Activated CD8-positive, alpha-beta T cell treated with anti-CD3 and anti-CD28 coated beads, Interleukin-2, amount 10 ng/mL, durations not matched to agents 7 days and 5 days (primary cell): ENCODE measurements around the gene DXO. TPM values are rescaled to one million over a fixed set of nuclear protein-coding genes. Genes with fewer than 3 reads are reported as not detected.
A peak's percentile ranks its signal among the peaks of the same experiment; 100 is the strongest.

Experiments
- ATAC-seq: fragments of 150-1000 bp; cut with Tn5 transposase; one replicate; pipeline ENCODE4 v1.10.0; 2021; ENCODE audit warnings: moderate library complexity
- CTCF ChIA-PET: fragments of 350-600 bp; sonication (Branson Sonifier 250); formaldehyde crosslinking; loops from one replicate; lab custom pipeline; 2021; ENCODE audit warnings: antibody characterized with exemption; lab: Charles Lee
- POLR2A ChIA-PET: fragments of 350-600 bp; sonication (Branson Sonifier 250); formaldehyde crosslinking; loops from one replicate; lab custom pipeline; 2021; ENCODE audit warnings: antibody characterized with exemption; lab: Charles Lee
- DNase-seq: peaks from one replicate; pipeline ENCODE4 v3.0.0-alpha.2; 2020
- H3K27ac Mint-ChIP-seq: one replicate; pipeline ENCODE4 v1.8.0; 2021; ENCODE audit warnings: mild to moderate bottlenecking, mixed read lengths
- H3K27me3 Mint-ChIP-seq: one replicate; pipeline ENCODE4 v1.8.0; 2021; ENCODE audit warnings: low read depth, mixed read lengths
- H3K36me3 Mint-ChIP-seq: one replicate; pipeline ENCODE4 v1.8.0; 2021; ENCODE audit warnings: low read depth, mixed read lengths
- H3K4me1 Mint-ChIP-seq: one replicate; pipeline ENCODE4 v1.8.0; 2021; ENCODE audit warnings: low read depth, mixed read lengths
- H3K4me3 Mint-ChIP-seq: one replicate; pipeline ENCODE4 v1.8.0; 2021; ENCODE audit warnings: mild to moderate bottlenecking, mixed read lengths
- H3K9me3 Mint-ChIP-seq: one replicate; pipeline ENCODE4 v1.8.0; 2022; ENCODE audit warnings: mixed read lengths; ENCODE audit not compliant: insufficient read depth
- total RNA-seq, 2 experiments: library from RNA; stranded (reverse); gene quantifications; one replicate each; pipeline ENCODE4 v1.2.3, GENCODE V29; 2021

Gene DXO
- total RNA-seq, 2 experiments from 2014 or later, result 14.8 to 17.7 TPM

- peak; percentile 52 for ATAC-seq
- no peak overlapping the region for H3K4me3 Mint-ChIP-seq
- ChIA-PET POLR2A (interaction anchor here (1.2 to 2.6 kb wide), 2 partner anchors 8 to 20 kb away, joined by 3 to 11 read pairs; partner anchors contain the start of gene DXO), CTCF (interaction anchor here (0.7 to 3.6 kb wide), 20 partner anchors 10 to 289 kb away, joined by 3 to 15 read pairs (median 5); partner anchors contain the start of genes DXO, NEU1 and ZBTB12)
- no peak overlapping the region for H3K27ac Mint-ChIP-seq
- peak; percentile 55 for DNase-seq
- peaks cover 3% of the 10 kb centered on the region for H3K4me1 Mint-ChIP-seq
- H3K27me3 Mint-ChIP-seq, result no peaks in the 10 kb centered on the region
- H3K9me3 Mint-ChIP-seq, result no peaks in the 10 kb centered on the region
- H3K36me3 Mint-ChIP-seq, result peaks cover 40% of the 10 kb centered on the region
These were observed 19.7 kb downstream of the DXO start for GRCh38 chr6:31952140-31952805.

GRCh38 chr6:31949926-31950548, 21.9 kb downstream of the DXO start:
- CTCF ChIA-PET, result interaction anchor here (1.2 to 3.6 kb wide), 2 partner anchors 10 to 24 kb away, joined by 3 to 14 read pairs; no protein-coding TSS in a partner anchor
- Mint-ChIP-seq H3K36me3 (peaks cover 27% of the 10 kb centered on the region), H3K4me3 (no peak overlapping the region), H3K27me3 (no peaks in the 10 kb centered on the region), H3K27ac (peak overlapping the region; percentile 9), H3K9me3 (no peaks in the 10 kb centered on the region), H3K4me1 (peaks cover 8% of the 10 kb centered on the region)
- POLR2A ChIA-PET, result interaction anchor here (0.6 to 2.6 kb wide), 3 partner anchors 22 to 677 kb away, joined by 3 to 11 read pairs (median 4); partner anchors contain the start of gene DXO
- DNase-seq (no peak), ATAC-seq (no peak)

- Mint-ChIP-seq H3K27me3 (no peaks in the 10 kb centered on the region), H3K4me1 (peaks cover 8% of the 10 kb centered on the region), H3K9me3 (no peaks in the 10 kb centered on the region), H3K27ac (peak overlapping the region; percentile 4), H3K36me3 (peaks cover 16% of the 10 kb centered on the region), H3K4me3 (no peak overlapping the region)
- ATAC-seq, result no peak
- CTCF ChIA-PET, result no interaction called here
- POLR2A ChIA-PET, result interaction anchor here (1.2 kb wide), 1 partner anchor 9 kb away, joined by 3 read pairs; no protein-coding TSS in a partner anchor
- DNase-seq, result no peak
These were observed 23.1 kb downstream of the DXO start for GRCh38 chr6:31948753-31949413.

GRCh38 chr6:31948306-31948705, 23.6 kb downstream of the DXO start:
- H3K27ac Mint-ChIP-seq, result no peak overlapping the region
- no peaks in the 10 kb centered on the region for H3K9me3 Mint-ChIP-seq
- DNase-seq, result no peak
- H3K4me1 Mint-ChIP-seq, result peaks cover 8% of the 10 kb centered on the region
- ChIA-PET POLR2A (interaction anchor here (1.2 kb wide), 1 partner anchor 10 kb away, joined by 3 read pairs; no protein-coding TSS in a partner anchor), CTCF (no interaction called here)
- H3K4me3 Mint-ChIP-seq, result no peak overlapping the region
- peaks cover 10% of the 10 kb centered on the region for H3K36me3 Mint-ChIP-seq
- ATAC-seq, result no peak
- H3K27me3 Mint-ChIP-seq, result no peaks in the 10 kb centered on the region

- Mint-ChIP-seq H3K27ac (no peak overlapping the region), H3K9me3 (no peaks in the 10 kb centered on the region), H3K27me3 (peaks cover under 1% of the 10 kb centered on the region), H3K36me3 (peaks cover 5% of the 10 kb centered on the region), H3K4me1 (peaks cover 8% of the 10 kb centered on the region), H3K4me3 (no peak overlapping the region)
- ATAC-seq, result no peak
- no peak for DNase-seq
- ChIA-PET POLR2A (interaction anchor here (1.2 kb wide), 1 partner anchor 10 kb away, joined by 3 read pairs; no protein-coding TSS in a partner anchor), CTCF (no interaction called here)
These were observed 24.1 kb downstream of the DXO start for GRCh38 chr6:31947864-31948263.

GRCh38 chr6:31947070-31947675, 24.8 kb downstream of the DXO start:
- H3K36me3 Mint-ChIP-seq, result no peaks in the 10 kb centered on the region

GRCh38 chr6:31946370-31946885, 25.5 kb downstream of the DXO start:
- H3K9me3 Mint-ChIP-seq, result no peaks in the 10 kb centered on the region
- peaks cover 5% of the 10 kb centered on the region for H3K27me3 Mint-ChIP-seq
- ATAC-seq (peak; percentile 25), DNase-seq (no peak)
- ChIA-PET CTCF (no interaction called here), POLR2A (interaction anchor here (0.6 kb wide), 1 partner anchor 137 kb away, joined by 4 read pairs; no protein-coding TSS in a partner anchor)
- no peaks in the 10 kb centered on the region for H3K36me3 Mint-ChIP-seq
- H3K4me1 Mint-ChIP-seq, result peaks cover 8% of the 10 kb centered on the region
- H3K4me3 Mint-ChIP-seq, result no peak overlapping the region
- no peak overlapping the region for H3K27ac Mint-ChIP-seq

More at GRCh38 chr6:31947070-31947675, 24.8 kb downstream of the DXO start:
- no peak for DNase-seq
- POLR2A ChIA-PET, result no interaction called here
- peaks cover 8% of the 10 kb centered on the region for H3K4me1 Mint-ChIP-seq
- no peak overlapping the region for H3K27ac Mint-ChIP-seq
- CTCF ChIA-PET, result no interaction called here
- ATAC-seq, result no peak
- H3K4me3 Mint-ChIP-seq, result no peak overlapping the region
- H3K9me3 Mint-ChIP-seq, result no peaks in the 10 kb centered on the region
- H3K27me3 Mint-ChIP-seq, result peaks cover 5% of the 10 kb centered on the region

- H3K4me1 Mint-ChIP-seq, result peaks cover 8% of the 10 kb centered on the region
- no peaks in the 10 kb centered on the region for H3K9me3 Mint-ChIP-seq
- H3K4me3 Mint-ChIP-seq, result no peak within 1 kb of the TSS
- H3K36me3 Mint-ChIP-seq, result no peaks in the 10 kb centered on the region
- H3K27me3 Mint-ChIP-seq, result peaks cover 5% of the 10 kb centered on the region
- CTCF ChIA-PET, result interaction anchor here (0.7 kb wide), 1 partner anchor 83 kb away, joined by 4 read pairs; the partner anchor contains the start of gene NEU1
- ATAC-seq, result peak; percentile 29
- POLR2A ChIA-PET, result interaction anchor here (0.6 to 0.8 kb wide), 2 partner anchors 137 to 546 kb away, joined by 3 to 4 read pairs; no protein-coding TSS in a partner anchor
- no peak within 1 kb of the TSS for H3K27ac Mint-ChIP-seq
- DNase-seq, result no peak
These were observed 26.2 kb downstream of the DXO start, which contains the start of gene CFB for GRCh38 chr6:31945507-31946369. TSS of gene CFB (plus strand) at chr6:31946095. CDS start at chr6:31946222, 127 bp downstream.

- CTCF ChIA-PET, result interaction anchor here (0.7 kb wide), 1 partner anchor 82 kb away, joined by 4 read pairs; the partner anchor contains the start of gene NEU1
- POLR2A ChIA-PET, result interaction anchor here (0.8 kb wide), 1 partner anchor 545 kb away, joined by 3 read pairs; no protein-coding TSS in a partner anchor
- ATAC-seq (no peak), DNase-seq (no peak)
- Mint-ChIP-seq H3K9me3 (no peaks in the 10 kb centered on the region), H3K4me1 (peaks cover 8% of the 10 kb centered on the region), H3K27ac (no peak overlapping the region), H3K36me3 (no peaks in the 10 kb centered on the region), H3K27me3 (peaks cover 9% of the 10 kb centered on the region), H3K4me3 (no peak overlapping the region)
These were observed 26.8 kb downstream of the DXO start for GRCh38 chr6:31945154-31945506.

- no peak for ATAC-seq
- peaks cover 9% of the 10 kb centered on the region for H3K27me3 Mint-ChIP-seq
- H3K36me3 Mint-ChIP-seq, result no peaks in the 10 kb centered on the region
- peaks cover 8% of the 10 kb centered on the region for H3K4me1 Mint-ChIP-seq
- ChIA-PET POLR2A (interaction anchor here (0.7 kb wide), 1 partner anchor 8 kb away, joined by 3 read pairs; no protein-coding TSS in a partner anchor), CTCF (interaction anchor here (0.8 kb wide), 1 partner anchor 19 kb away, joined by 3 read pairs; no protein-coding TSS in a partner anchor)
- no peak for DNase-seq
- H3K9me3 Mint-ChIP-seq, result no peaks in the 10 kb centered on the region
- H3K27ac Mint-ChIP-seq, result no peak overlapping the region
- no peak overlapping the region for H3K4me3 Mint-ChIP-seq
These were observed 28.2 kb downstream of the DXO start for GRCh38 chr6:31943742-31944141.
